ENCODE data around the gene CACYBP. TPM values are rescaled to one million over a fixed set of nuclear protein-coding genes. Genes with fewer than 3 reads are reported as not detected.
A peak's percentile ranks its signal among the peaks of the same experiment; 100 is the strongest.

CACYBP gene, protein sequence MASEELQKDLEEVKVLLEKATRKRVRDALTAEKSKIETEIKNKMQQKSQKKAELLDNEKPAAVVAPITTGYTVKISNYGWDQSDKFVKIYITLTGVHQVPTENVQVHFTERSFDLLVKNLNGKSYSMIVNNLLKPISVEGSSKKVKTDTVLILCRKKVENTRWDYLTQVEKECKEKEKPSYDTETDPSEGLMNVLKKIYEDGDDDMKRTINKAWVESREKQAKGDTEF
- total RNA-seq (49.7 TPM), polyA plus RNA-seq (ENCODE audit: insufficient read depth, low read depth, low replicate concordance) (97.4 TPM)
- long read RNA-seq, donor 1, transcript CACYBP-208 (2 exons, 688 nt) = minor isoform, 6 of 74 reads
- long read RNA-seq, donor 1, transcript CACYBP-207 (5 exons, 804 nt) = minor isoform, 9 of 74 reads
- long read RNA-seq, donor 1, transcript CACYBP-201 (6 exons, 2,766 nt) = major isoform, 36 of 74 reads
- long read RNA-seq, donor 1, partial matches to known transcripts = 11 of 74 reads
- long read RNA-seq, donor 1, other reads (novel, unspliced or antisense) = 11 of 74 reads
- long read RNA-seq, donor 2, transcript CACYBP-201 (6 exons, 2,766 nt) = major isoform, 31 of 63 reads
- long read RNA-seq, donor 2, transcript CACYBP-207 (5 exons, 804 nt) = minor isoform, 12 of 63 reads
- long read RNA-seq, donor 2, partial matches to known transcripts = 6 of 63 reads
- long read RNA-seq, donor 2, other reads (novel, unspliced or antisense) = 10 of 63 reads
- long read RNA-seq, donor 3, transcript CACYBP-201 (6 exons, 2,766 nt) = major isoform, 53 of 263 reads
- long read RNA-seq, donor 3, transcript CACYBP-207 (5 exons, 804 nt) = minor isoform, 15 of 263 reads
- long read RNA-seq, donor 3, partial matches to known transcripts = 176 of 263 reads
- long read RNA-seq, donor 3, other reads (novel, unspliced or antisense) = 16 of 263 reads
- long read RNA-seq, donor 4, transcript CACYBP-201 (6 exons, 2,766 nt) = major isoform, 43 of 143 reads
- long read RNA-seq, donor 4, partial matches to known transcripts = 12 of 143 reads
- long read RNA-seq, donor 4, other reads (novel, unspliced or antisense) = 85 of 143 reads
- long read RNA-seq, donor 5, partial matches to known transcripts = 0 of 1 reads
- long read RNA-seq, donor 5, other reads (novel, unspliced or antisense) = 0 of 1 reads
- long read RNA-seq, donor 6, transcript CACYBP-201 (6 exons, 2,766 nt) = major isoform, 79 of 170 reads
- long read RNA-seq, donor 6, transcript CACYBP-208 (2 exons, 688 nt) = minor isoform, 5 of 170 reads
- long read RNA-seq, donor 6, transcript CACYBP-207 (5 exons, 804 nt) = minor isoform, 14 of 170 reads
- long read RNA-seq, donor 6, partial matches to known transcripts = 48 of 170 reads
- long read RNA-seq, donor 6, other reads (novel, unspliced or antisense) = 23 of 170 reads
- long read RNA-seq, donor 7, transcript CACYBP-201 (6 exons, 2,766 nt) = major isoform, 39 of 51 reads
- long read RNA-seq, donor 7, partial matches to known transcripts = 0 of 51 reads
- long read RNA-seq, donor 7, other reads (novel, unspliced or antisense) = 6 of 51 reads
- long read RNA-seq, donor 8, transcript CACYBP-208 (2 exons, 688 nt) = minor isoform, 6 of 70 reads
- long read RNA-seq, donor 8, transcript CACYBP-207 (5 exons, 804 nt) = minor isoform, 7 of 70 reads
- long read RNA-seq, donor 8, transcript CACYBP-201 (6 exons, 2,766 nt) = major isoform, 44 of 70 reads
- long read RNA-seq, donor 8, partial matches to known transcripts = 0 of 70 reads
- long read RNA-seq, donor 8, other reads (novel, unspliced or antisense) = 11 of 70 reads
- long read RNA-seq, donor 9, transcript CACYBP-201 (6 exons, 2,766 nt) = major isoform, 17 of 81 reads
- long read RNA-seq, donor 9, transcript CACYBP-207 (5 exons, 804 nt) = minor isoform, 7 of 81 reads
- long read RNA-seq, donor 9, partial matches to known transcripts = 9 of 81 reads
- long read RNA-seq, donor 9, other reads (novel, unspliced or antisense) = 44 of 81 reads
- long read RNA-seq, donor 10, transcript CACYBP-207 (5 exons, 804 nt) = minor isoform, 8 of 185 reads
- long read RNA-seq, donor 10, transcript CACYBP-201 (6 exons, 2,766 nt) = major isoform, 42 of 185 reads
- long read RNA-seq, donor 10, partial matches to known transcripts = 34 of 185 reads
- long read RNA-seq, donor 10, other reads (novel, unspliced or antisense) = 95 of 185 reads

DNA sequence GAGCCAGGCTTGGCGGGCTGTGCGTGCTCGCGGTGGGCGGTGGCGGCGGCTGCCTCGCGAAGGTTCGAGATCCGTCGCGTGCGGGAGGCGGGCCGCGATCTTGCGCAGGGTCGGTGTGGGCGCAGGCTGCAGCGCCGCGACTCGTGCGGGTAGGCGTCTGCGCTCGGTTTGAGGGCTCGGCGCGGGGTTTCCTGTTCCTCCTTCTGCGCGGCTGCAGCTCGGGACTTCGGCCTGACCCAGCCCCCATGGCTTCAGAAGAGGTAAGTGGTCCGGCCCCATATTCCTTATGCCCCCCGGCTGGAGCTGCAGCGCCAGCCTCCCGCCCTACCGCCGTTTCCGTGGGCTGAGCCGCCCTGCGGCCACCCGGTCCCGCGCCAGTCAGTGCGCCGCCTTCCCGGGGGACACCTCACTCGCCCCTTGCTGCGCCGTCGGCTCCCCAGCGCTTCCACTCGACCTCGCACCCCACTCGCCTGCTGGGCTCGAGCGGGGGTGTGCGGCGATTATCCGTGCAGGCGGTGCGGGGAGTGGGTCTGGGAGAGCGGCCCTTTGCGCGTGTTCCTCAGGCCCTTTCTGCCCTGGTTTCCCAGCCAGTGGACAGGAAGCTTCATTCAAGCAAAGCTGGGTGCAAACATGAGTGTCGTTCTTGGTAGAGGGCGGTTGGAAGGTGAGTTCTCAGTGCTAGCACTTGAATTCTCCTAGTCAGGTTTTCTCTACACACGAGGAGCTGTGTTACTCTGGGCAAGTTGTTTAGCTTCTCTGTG, at the start of gene CACYBP:
Gene CACYBP (plus strand): TSS at position 12 of the 761 bp plus-strand sequence. CDS start 234 bp downstream, at position 246.
- Histone ChIP-seq H3K36me3 (ENCODE audit: control insufficient read depth in 2 of 3, insufficient read depth in 3 of 3, low read length in 3 of 3) (no peaks in the 10 kb centered on the region), H3K4me1 (ENCODE audit: control insufficient read depth in 2 of 3, insufficient read depth in 2 of 3, low read depth in 1 of 3, low read length in 3 of 3) (peaks cover 0 to 3% (median 3%) of the 10 kb centered on the region in 3 donors), H3K27me3 (ENCODE audit: control insufficient read depth, insufficient read depth, low read length) (no peaks in the 10 kb centered on the region), H3K9me3 (ENCODE audit: control insufficient read depth in 2 of 3, insufficient read depth in 1 of 3, low read length in 3 of 3) (no peaks in the 10 kb centered on the region), H3K9ac (ENCODE audit: low read length in 3 of 3) (peak within 1 kb of the TSS; percentile 96 to 100 (median 99)), H3K4me3 (ENCODE audit: low read length in 3 of 3) (peak within 1 kb of the TSS; percentile 92 to 100 (median 94)), H3K27ac (ENCODE audit: low read depth in 2 of 2, low read length in 2 of 2) (peak within 1 kb of the TSS; percentile 98 to 99)
- FAIRE-seq (no peak), DNase-seq (peak in 2 of 5 donors; percentile 55 to 64)
- intact Hi-C loops (cut with DNase I) = no loop called here
- TF ChIP-seq, protein P1, sequence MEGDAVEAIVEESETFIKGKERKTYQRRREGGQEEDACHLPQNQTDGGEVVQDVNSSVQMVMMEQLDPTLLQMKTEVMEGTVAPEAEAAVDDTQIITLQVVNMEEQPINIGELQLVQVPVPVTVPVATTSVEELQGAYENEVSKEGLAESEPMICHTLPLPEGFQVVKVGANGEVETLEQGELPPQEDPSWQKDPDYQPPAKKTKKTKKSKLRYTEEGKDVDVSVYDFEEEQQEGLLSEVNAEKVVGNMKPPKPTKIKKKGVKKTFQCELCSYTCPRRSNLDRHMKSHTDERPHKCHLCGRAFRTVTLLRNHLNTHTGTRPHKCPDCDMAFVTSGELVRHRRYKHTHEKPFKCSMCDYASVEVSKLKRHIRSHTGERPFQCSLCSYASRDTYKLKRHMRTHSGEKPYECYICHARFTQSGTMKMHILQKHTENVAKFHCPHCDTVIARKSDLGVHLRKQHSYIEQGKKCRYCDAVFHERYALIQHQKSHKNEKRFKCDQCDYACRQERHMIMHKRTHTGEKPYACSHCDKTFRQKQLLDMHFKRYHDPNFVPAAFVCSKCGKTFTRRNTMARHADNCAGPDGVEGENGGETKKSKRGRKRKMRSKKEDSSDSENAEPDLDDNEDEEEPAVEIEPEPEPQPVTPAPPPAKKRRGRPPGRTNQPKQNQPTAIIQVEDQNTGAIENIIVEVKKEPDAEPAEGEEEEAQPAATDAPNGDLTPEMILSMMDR (IDR thresholded peaks at IDR 0.05; ENCODE audit: borderline replicate concordance, extremely low read depth, insufficient read depth) = no peak

DNA sequence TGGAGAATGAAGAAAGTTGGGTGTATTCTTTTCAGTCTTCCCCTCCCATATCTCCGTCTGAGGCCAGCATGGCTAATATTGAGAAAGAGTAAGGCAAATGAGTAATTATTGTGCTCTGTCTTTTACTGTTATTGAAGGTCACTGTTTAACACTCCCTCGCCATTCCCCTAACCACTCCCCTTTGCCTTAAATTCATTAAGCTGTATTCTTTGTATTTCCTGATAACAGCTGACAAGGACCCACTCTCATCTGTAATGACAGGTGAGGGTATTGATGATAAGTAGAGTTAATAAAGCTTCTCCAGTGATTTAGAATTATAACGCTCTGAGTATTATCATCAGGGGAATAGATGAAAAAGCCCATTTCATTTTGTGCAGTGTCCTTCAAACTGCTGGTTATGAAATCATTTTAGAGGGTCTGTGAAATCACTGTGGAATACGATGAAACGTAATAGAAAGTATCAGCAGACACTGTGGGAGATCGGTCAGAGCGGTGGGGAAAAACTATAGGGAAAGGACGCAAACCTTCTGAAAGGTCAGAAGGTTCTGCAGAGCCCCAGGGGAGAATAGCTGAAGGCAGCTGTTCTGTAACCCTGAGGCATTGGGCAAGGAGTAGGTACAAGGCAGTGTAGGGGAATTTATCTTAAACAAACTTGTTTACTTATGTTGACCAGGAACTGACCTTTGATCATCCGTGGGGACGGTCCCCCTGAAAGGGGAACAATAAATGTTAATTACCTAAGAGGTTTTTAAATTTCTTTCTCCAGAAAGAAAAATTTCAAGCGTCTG, 46.3 kb upstream of the CACYBP start:
- H3K4me3 ChIP-seq (ENCODE audit: low read length in 3 of 3) = no peak overlapping the region
- FAIRE-seq (no peak), DNase-seq (no peak)
- TF ChIP-seq, protein P1 (IDR thresholded peaks at IDR 0.05; ENCODE audit: borderline replicate concordance, extremely low read depth, insufficient read depth) = no peak
- H3K9ac ChIP-seq (ENCODE audit: low read length in 3 of 3) = no peak overlapping the region
- H3K4me1 ChIP-seq (ENCODE audit: control insufficient read depth in 2 of 3, insufficient read depth in 2 of 3, low read depth in 1 of 3, low read length in 3 of 3) = peaks cover 0 to 8% (median 3%) of the 10 kb centered on the region in 3 donors
- H3K27ac ChIP-seq (ENCODE audit: low read depth in 2 of 2, low read length in 2 of 2) = no peak overlapping the region
- no peaks in the 10 kb centered on the region for H3K9me3 ChIP-seq (ENCODE audit: control insufficient read depth in 2 of 3, insufficient read depth in 1 of 3, low read length in 3 of 3)
- intact Hi-C loops (cut with DNase I) = no loop called here
- no peaks in the 10 kb centered on the region for H3K36me3 ChIP-seq (ENCODE audit: control insufficient read depth in 2 of 3, insufficient read depth in 3 of 3, low read length in 3 of 3)
- no peaks in the 10 kb centered on the region for H3K27me3 ChIP-seq (ENCODE audit: control insufficient read depth, insufficient read depth, low read length)
